Fibroblast of gingiva (primary cell): ENCODE results near the gene MRPL19.
"Not testable (repeated sequence)": the region's sequence is repeated elsewhere in the genome, so short reads cannot be mapped to it uniquely, and the experiment has no call there.

Experiments used
- DNase-seq: peaks from one replicate; pipeline ENCODE4 v3.0.0-alpha.2; 2011; ENCODE audit warnings: low read depth

Gene MRPL19

GRCh38 chr2:75675423-75675822, 28.8 kb downstream of the MRPL19 start:
- DNase-seq, result peak; percentile 81

GRCh38 chr2:75675908-75676307, 29.3 kb downstream of the MRPL19 start:
- no peak for DNase-seq

- DNase-seq, result no peak
Observed at GRCh38 chr2:75676464-75676863, 29.9 kb downstream of the MRPL19 start.

- no peak for DNase-seq
Observed at GRCh38 chr2:75679556-75679955, 33.0 kb downstream of the MRPL19 start.

- no peak for DNase-seq
Observed at GRCh38 chr2:75680402-75680801, 33.8 kb downstream of the MRPL19 start.

- not testable (repeated sequence) for DNase-seq
Observed at GRCh38 chr2:75683430-75683829, 36.8 kb downstream of the MRPL19 start.

GRCh38 chr2:75688196-75688595, 41.6 kb downstream of the MRPL19 start:
- DNase-seq, result no peak

GRCh38 chr2:75698918-75699317, 52.3 kb downstream of the MRPL19 start:
- no peak for DNase-seq

- no peak for DNase-seq
Observed at GRCh38 chr2:75702593-75702992, 56.0 kb downstream of the MRPL19 start.

- no peak for DNase-seq
Observed at GRCh38 chr2:75703589-75704287, 57.2 kb downstream of the MRPL19 start.

- DNase-seq, result no peak
Observed at GRCh38 chr2:75705921-75706320, 59.3 kb downstream of the MRPL19 start.

- DNase-seq, result no peak
Observed at GRCh38 chr2:75707901-75708300, 61.3 kb downstream of the MRPL19 start.

- DNase-seq, result no peak
Observed at GRCh38 chr2:75709297-75709696, 62.7 kb downstream of the MRPL19 start.

GRCh38 chr2:75710220-75710576, 63.6 kb downstream of the MRPL19 start:
- DNase-seq, result no peak

- peak; percentile 85 for DNase-seq
Observed at GRCh38 chr2:75710577-75711253, 64.1 kb downstream of the MRPL19 start, which contains the start of gene GCFC2. Gene GCFC2, minus strand, starts transcription at chr2:75710915. Its CDS starts 60 bp downstream, at chr2:75710855.

- not testable (repeated sequence) for DNase-seq
Observed at GRCh38 chr2:75711590-75711989, 65.0 kb downstream of the MRPL19 start.

- peak; percentile 12 for DNase-seq
Observed at GRCh38 chr2:75716406-75716805, 69.8 kb downstream of the MRPL19 start.

GRCh38 chr2:75719616-75720015, 73.0 kb downstream of the MRPL19 start:
- DNase-seq, result no peak

GRCh38 chr2:75720525-75720924, 73.9 kb downstream of the MRPL19 start:
- DNase-seq, result no peak

- no peak for DNase-seq
Observed at GRCh38 chr2:75722687-75723086, 76.1 kb downstream of the MRPL19 start.

- no peak for DNase-seq
Observed at GRCh38 chr2:75728614-75729419, 82.2 kb downstream of the MRPL19 start.

- no peak for DNase-seq
Observed at GRCh38 chr2:75729861-75730260, 83.3 kb downstream of the MRPL19 start.

GRCh38 chr2:75736276-75736675, 89.7 kb downstream of the MRPL19 start:
- no peak for DNase-seq
